SK-MEL-5 (cell line): Measurements from ENCODE around the gene POMT2. TPM values are rescaled to one million over a fixed set of nuclear protein-coding genes. Genes with fewer than 3 reads are reported as not detected.

ENCODE experiments used
- DNase-seq: peaks from one replicate; pipeline ENCODE4 v3.0.0-alpha.2; 2016; ENCODE audit warnings: low read depth, low spot score
- in situ Hi-C: cut with HindIII; loops from 2 replicates; pipeline ENCODE4 v1.10.0; 2016; ENCODE audit warnings: low sequenced_read_pairs, high pct_unique_total_duplicates, low pct_unique_long_range_greater_than_20kb
- total RNA-seq: library from RNA; depleted of rRNA; stranded (reverse); fragments of >200 nt; shearing (Covaris generic); gene quantifications from 2 replicates; pipeline ENCODE4 v1.2.3, GENCODE V29; 2014

POMT2 gene
- total RNA-seq, 1 experiment from 2014 or later, result 23.8 TPM

DNA sequence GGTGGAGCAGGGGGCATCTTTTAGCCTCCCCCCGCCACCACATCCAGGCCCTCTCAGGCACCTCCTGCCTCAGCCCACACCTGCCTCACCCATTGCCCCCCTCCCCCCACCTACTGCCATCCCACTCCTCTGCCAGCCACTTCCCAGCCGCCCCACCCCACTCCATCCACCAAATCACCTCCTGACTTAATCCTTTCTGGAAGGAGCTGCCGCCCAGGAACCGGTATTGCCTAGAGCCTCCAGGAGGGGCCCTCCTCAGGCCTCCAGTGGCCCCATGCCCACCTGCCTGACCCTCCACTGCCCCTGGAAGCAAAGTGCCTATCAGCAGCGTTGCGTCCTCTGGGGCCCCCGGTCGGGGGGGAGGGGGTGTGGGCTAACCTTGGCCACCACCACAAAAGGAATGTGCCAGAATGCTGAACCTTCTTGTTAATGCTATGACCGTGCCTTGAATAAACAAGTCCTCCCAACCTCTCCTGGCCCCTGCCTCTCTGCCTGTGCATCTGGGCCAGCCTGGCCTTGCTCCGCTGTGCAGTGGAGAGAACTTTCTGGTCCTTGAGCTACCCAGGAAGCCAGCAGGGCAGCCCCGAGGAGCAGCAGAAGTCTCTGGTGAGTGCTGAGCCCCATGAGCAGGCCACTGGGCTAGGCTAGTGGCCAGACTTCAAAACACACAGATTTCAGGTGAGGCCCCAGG lies 61.5 kb downstream of the POMT2 start:
- in situ Hi-C loops, result no loop called here
- DNase-seq, result no peak

DNA sequence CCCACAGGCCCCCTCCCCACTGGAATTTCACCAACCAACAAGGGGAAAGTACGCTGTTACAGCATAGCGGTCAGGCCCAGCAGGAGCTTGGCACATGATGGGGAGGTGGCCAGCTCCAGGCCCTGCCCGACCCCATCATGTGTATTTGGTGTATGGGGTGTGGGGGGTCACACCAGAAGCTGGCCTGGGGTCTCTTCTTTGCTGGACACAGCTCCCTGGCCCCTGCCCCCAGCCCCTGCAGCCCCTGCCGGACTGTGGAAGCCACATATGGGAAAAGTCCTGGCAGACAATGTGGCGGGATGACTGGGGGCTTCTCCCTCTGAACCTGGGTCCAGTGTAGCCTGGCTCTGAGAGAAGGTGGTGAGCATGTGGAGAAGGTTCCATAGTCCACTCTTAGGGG lies 62.1 kb downstream of the POMT2 start:
- in situ Hi-C loops, result no loop called here

DNA sequence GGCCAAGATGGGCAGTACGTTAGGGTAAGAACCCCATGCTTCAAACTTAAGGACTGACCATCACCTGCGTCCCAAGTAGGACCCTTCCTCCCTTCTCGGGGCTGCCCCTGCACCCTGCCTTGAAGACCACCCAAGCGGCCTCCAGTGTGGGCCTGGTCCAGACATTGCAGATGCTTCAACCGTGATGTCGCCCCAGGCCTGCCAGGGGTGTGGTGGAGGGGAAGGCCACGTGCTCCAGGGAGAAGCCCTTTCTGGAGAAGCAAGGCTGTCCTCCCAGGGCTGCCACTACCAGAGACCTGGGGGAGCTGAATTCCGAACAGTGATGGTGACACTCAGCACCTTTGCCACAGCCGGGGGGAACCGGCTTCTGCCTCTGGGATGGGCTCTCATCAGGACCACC lies 63.0 kb downstream of the POMT2 start:
- in situ Hi-C loops, result no loop called here

More for the DNA sequence above, 62.1 kb downstream of the POMT2 start:
- no peak for DNase-seq

DNA sequence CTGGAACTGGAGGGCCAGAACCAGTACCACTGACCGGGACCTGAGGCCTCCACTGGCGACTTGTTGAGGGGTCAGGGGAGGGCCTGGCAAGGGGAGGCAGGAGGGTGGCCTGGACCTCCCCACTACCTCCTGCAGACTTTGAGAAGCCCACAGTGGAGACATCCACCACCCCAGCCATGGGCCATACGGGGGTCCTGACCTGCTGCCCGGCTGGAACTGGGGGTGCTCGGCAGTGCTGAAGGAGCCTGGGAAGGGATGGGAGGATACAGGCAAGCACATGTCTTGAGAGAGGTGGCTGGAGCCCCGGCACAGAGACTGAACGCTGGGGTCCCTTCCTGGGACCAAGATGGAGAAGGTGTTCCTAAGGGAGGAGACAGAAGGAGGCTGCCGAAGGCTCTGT lies 64.0 kb downstream of the POMT2 start:
- in situ Hi-C loops, result no loop called here

More for the DNA sequence above, 63.0 kb downstream of the POMT2 start:
- no peak for DNase-seq

DNA sequence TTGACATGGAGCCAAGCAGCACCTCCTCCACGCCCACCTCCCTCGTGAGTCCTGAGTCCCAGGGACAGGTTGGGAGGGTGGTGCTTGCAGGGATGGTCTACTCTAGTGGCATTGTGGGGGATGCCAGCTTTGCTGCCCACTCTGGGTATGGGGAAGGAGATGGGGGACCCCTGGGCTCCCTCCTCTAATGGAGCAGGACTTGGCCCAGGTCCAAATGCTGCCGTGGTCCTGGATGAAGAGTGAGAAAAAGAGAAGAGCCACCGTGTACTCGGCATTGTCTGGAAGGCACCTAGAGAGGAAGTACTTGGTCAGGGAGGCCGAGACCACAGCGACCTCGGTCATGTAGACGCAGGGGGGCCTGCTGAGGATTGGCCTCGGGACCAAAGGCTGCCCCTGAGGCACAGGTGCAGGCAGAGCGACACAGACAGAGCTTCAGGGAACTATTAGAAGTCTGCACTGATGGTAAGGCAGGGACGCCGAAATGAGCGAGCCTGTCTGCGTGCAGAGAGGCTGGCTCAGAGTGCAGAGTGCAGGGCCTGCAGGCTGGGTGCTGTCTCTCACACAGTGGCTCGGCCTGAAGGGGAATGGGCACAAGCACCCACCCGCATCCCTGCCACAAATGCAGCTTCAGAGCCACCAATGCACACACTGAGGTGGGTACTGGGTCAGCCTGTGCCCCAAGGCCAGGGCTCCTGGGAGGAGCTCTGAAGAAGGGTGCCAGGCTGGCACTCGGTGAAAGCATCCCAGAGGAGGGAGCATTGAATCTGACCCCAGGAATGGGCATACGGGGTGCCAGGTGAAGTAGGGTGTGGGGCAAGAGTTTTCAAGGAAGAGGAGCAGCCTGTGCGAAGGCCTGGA lies 67.1 kb downstream of the POMT2 start:
- in situ Hi-C loops, result no loop called here

More for the DNA sequence above, 64.0 kb downstream of the POMT2 start:
- no peak for DNase-seq

DNA sequence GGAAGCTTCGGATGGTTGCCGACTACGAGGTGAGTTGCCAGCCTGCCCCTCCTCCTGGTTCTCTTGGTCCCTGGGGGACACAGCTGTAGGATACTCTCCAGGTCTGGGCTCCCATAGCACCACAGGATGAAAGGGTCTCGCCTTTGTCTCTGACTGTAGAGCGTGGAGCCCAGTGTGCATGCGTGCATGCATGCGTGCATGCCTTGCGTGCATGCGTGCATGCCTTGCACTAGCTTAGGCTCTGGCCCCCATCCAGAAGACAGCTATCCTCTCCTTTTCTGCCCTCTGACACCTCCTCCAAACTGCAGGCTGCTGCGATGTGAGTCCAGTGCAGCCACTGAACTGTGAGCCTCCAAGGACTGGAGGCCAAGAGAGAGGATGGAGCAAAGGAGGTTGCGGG lies 68.8 kb downstream of the POMT2 start:
- DNase-seq, result no peak
- in situ Hi-C loops, result no loop called here

More for the DNA sequence above, 67.1 kb downstream of the POMT2 start:
- DNase-seq, result no peak

DNA sequence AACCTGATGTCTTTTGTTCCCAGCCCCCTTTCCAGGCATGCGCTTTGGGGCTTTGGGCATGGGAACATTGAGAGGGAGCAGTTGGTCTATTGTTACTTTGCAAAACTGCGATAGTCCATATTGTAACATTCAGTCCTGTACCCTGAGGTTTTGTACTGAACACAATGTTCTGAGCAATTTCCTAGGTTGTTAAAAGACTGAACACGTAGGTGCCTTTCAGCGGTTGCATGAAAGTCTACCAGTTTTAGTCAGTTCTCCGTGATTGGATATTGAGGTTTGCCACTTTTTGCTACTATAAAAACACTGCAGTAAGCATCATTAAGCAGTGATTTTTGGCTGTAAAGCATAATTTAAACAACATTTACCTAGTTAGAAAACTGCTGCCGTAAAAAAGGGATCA lies 69.8 kb downstream of the POMT2 start:
- in situ Hi-C loops, result no loop called here
- no peak for DNase-seq

DNA sequence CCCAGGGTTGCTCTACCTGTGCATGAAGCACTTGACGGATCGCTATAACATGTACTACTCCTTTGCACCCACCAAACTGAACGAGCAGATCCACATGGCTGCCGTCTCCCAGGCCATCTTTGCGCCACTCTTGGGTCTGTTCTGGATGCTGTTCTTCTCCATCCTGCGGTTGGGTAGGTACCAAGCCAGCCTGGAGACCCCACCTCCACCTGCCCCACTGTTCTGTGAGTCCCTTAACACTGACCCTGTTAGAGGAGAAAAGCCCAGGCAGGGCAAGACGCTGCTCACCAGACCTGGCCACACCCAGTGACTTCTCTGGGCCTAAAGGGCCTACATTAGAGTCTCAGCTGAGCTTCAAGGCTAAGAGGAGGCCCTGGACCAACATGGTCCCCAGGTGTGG lies 71.4 kb downstream of the POMT2 start:
- DNase-seq, result no peak
- in situ Hi-C loops, result no loop called here

DNA sequence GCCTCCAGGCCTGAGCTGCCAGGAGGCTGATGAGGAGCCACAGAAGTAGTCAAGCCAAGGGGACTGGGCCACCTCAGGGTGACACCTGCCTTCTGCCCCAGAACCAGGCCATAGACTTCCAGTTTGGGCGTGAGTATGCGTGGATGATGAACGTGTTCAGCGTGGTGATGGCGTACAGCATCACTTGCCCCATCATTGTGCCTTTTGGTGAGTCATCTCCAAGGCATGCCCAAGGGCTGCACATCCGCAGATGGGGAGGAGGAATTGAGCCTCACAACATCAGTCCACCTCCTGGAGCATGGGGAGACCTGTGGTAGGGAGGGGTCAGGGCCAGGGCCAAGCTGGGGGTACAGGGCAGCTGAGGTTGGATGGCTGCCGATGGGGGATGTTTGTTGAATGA lies 72.0 kb downstream of the POMT2 start:
- in situ Hi-C loops, result no loop called here
- DNase-seq, result no peak

DNA sequence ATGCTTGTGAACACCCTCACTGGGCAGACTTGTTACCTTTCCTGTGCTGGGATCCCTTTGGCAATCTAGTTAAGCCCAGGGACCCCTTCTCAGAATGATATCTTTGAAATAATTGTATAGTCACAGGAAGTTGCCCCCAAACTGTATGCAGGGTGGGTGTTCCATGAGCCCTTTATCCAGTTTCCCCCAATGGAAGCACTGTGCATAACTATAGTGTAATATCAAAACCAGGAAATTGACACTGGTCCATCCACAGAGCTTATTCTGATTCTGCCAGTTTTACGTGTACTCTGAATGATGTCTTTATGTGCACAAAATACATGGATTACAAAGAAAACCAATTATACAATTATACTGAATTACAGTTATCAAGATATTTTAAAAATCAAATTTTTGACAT lies 73.9 kb downstream of the POMT2 start:
- in situ Hi-C loops, result no loop called here
- DNase-seq, result no peak

DNA sequence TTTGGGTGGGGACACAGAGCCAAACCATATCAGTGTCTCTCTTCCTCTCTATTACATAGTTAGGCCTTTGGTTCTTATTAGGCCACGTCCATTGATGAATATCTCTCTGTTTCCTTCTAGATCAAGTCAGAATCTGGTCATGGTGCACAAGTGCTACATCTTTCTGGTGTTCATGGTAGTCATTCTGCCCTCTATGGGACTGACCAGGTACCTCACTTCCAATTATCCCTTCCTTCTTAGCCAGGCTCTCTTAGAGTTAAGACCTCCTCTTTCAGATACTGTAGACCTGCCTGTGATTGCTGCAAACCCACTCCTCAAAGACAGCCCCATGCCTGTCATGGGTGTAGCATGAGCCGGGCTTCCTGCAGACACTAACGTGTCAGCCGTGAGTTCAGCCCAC lies 74.9 kb downstream of the POMT2 start:
- in situ Hi-C loops, result no loop called here
- DNase-seq, result peak; percentile 41

DNA sequence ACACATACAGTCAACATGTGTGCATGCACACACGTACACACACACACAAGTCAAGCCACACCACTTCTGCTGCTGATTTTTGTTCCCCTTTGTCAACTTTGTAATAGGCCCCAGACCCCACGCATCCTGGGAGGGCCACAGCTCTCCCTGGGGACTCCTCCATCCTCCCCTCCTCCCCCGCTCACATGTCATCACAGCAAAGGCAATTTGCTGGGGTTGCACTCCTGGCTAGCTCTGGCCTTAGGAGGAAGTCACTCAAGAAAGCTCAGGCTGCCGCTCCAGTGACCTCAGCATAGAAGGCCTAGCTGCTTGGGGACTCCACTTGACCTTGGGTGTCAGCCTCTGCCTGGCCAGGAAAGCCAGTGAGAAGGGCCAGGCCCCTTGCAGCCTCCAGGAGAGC lies 76.8 kb downstream of the POMT2 start:
- in situ Hi-C loops, result no loop called here
- DNase-seq, result no peak

DNA sequence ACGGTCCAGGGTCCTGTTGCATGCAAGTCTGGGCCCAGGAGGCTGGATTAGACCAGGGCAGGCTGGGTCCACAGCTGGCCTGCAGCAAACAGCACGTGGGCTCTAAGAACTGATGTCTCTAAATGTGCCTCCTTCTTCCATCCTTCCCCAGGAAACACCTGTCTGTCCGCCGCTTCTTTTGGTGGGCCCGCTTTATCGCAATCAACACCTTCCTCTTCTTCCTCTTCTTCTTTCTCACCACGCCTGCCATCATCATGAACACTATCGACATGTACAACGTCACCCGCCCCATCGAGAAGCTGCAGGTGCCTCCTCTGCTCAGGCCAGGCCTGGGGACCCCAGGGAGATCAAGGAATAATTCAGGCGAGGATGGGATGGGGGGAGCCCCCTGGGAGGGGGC lies 77.9 kb downstream of the POMT2 start:
- no peak for DNase-seq
- in situ Hi-C loops, result no loop called here

DNA sequence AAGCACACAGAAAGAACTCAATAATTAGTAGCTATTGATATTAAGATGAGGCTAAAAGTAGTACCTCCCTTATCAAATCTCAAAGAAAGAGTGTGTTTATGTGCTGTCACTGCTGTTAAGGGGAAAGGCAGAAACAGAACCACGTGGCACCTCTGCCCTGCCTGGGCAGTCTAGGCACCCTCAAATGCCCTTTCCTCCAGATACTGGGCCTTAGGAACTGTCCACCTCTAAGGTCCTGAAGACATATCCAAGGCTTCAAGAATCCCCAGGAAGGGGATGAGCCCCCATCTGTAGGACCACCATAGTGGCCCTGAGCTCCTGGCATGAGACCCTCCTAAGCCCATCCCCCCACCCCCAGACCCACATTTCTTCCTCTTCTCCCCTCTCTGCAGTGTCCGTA lies 78.7 kb downstream of the POMT2 start:
- no peak for DNase-seq
- in situ Hi-C loops, result no loop called here

DNA sequence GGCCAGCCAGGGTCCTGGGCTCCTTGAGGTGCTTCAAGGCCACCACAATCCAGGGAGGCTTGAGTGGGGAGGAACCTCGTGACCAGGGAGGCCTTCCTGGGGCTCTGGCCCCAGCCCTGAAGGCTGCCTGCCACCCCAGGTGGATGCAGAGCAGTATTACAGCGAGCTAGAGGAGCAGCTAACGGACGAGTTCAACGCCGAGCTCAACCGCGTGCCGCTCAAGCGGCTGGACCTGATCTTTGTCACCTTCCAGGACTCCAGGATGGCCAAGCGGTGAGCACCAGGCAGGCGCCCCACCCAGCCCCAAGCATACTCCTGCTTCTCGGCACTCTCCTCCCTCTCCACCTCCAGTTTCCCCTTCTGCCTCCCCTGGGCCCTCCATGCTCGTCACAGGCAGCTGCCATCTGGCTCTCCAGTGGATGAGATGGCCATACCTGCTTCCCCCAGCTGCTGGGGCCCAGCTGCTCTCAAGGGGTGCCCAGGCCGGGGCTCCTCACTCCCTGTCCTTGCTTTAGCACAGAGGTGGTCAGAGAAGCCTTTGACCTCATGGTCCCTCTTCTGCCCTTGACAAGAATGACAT lies 80.3 kb downstream of the POMT2 start:
- in situ Hi-C loops, result no loop called here
- no peak for DNase-seq

DNA sequence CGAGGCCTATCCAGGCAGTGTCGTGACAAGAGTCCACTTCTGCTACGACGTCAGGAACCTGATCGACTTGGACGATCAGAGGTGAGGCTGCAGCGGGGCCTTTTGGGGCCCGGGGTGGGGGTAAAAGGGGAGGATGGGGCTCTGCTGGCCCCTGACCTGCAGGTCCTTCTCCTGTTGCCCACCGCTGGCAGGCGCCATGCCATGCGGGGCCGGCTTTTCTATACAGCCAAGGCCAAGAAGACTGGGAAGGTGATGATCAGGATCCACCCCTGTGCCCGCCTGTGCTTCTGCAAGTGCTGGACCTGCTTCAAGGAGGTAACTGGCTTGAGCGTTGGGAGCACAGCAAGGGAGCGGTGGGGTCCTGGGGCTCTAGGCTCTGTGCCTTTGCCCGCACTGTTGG lies 81.3 kb downstream of the POMT2 start:
- in situ Hi-C loops, result no loop called here
- no peak for DNase-seq

DNA sequence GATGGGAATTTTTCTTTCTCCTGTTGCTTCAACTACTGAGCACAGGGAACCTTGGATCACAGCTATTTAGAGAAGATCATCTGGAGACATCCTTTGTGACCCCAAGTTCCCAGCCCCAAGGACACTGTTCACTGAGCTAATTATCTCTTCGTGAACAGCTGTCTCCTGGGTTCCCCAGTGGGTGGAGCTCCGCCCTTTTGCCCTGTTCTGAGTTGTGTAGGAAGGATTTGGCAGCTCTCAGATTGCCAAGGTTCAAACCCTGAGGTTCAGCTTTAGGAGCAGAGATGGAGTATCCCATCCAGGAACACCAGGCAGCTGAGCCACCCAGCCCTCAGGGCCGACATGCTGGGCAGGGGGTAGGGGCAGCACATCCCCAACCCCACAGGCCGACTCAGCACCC lies 81.7 kb downstream of the POMT2 start:
- in situ Hi-C loops, result no loop called here
- DNase-seq, result no peak

DNA sequence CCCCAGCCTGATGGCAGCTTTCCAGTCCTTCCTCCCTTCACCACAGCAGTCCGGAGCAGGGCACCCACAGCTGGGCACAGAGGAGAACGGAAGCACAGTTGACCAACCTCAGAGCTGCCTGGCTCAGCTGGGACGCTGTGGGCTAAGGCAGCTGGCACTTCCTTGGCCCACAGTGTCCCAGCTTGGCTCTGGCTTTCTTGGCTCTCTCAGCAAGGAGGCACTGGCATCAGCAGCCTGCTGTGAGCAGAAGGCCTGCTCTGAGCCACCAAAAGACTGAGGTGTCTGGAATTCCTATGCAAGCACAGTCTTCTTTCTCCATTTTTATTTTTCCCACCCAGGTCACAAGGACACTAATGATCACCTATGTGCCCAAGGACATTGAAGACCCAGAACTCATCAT lies 82.3 kb downstream of the POMT2 start:
- no peak for DNase-seq
- in situ Hi-C loops, result no loop called here

DNA sequence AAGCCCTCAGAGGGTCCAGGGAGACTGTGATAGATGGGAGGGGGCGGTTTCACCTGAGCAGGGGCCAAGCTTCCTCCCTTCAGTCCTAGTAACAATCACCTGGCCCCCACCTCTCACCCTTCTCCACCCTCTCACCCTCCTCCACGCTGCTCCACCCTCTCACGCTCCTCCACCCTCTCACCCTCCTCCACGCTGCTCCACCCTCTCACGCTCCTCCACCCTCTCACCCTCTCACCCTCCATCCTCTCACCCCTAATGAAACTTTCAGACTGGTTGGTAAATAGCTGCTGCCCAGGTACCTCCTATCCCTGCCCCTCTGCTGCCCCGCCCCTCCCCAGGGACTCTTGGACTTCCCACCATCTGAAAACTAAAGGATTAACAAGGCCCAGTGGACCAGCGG lies 83.9 kb downstream of the POMT2 start:
- in situ Hi-C loops, result no loop called here
- DNase-seq, result no peak
